ENCODE results near the gene PRICKLE4. TPM values are rescaled to one million over a fixed set of nuclear protein-coding genes. Genes with fewer than 3 reads are reported as not detected.

The PRICKLE4 gene
- total and polyA plus RNA-seq, 2 of the 4 experiments (the other 2 are of a cell fraction) = 0.72 TPM; not detected in 1

DNA sequence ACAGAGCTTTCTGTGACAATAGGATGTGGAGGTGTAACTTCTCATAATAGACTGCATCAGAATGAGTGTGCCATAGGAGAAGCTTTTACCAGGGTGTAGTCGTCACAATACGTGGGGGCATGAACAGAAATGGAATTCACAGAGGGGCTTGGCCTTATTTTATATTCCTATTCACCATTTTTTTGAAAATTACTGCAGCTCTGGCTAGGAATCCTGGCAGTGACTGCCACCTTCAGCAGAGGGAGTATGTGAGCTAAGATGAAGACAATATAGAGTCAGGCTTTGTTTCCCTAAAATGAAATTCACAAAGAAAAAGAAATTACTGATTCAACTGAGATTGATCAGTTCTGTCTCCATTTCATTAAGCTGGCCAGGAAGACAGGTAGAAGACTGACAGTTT, 20.8 kb downstream of the PRICKLE4 start:
- H3K27ac ChIP-seq (ENCODE audit: insufficient read depth, low read length) = no peak overlapping the region
- no peaks in the 10 kb centered on the region for H3K27me3 ChIP-seq (ENCODE audit: control insufficient read depth, insufficient read depth, low read length)
- BruUV-seq (replicated peaks) = no TSS peak
- H4K5ac ChIP-seq (ENCODE audit: low read depth, low read length) = no peak overlapping the region
- no peak overlapping the region for H2BK120ac ChIP-seq (ENCODE audit: low read depth, low read length)
- CTCF ChIA-PET = interaction anchor here (0.6 to 1.2 kb wide), 13 partner anchors 8 to 243 kb away, joined by 3 to 5 read pairs (median 3); partner anchors contain the start of genes BYSL and TOMM6
- no CpG with 5 or more reads among the region's 2 CpGs for WGBS, 2 experiments (ENCODE audit: extremely low coverage in 2 of 2, insufficient read length in 1 of 2)
- peaks cover 0 to 13% of the 10 kb centered on the region in 2 experiments; a peak in 1 of 4 replicates for H3K79me1 ChIP-seq (ENCODE audit: low read depth in 1 of 2, low read length in 2 of 2)
- intact Hi-C loops (cut with micrococcal nuclease) (loop anchor here (1.0 to 5.0 kb wide), 2 partner anchors 136 to 243 kb away; no protein-coding TSS in a partner anchor), in situ Hi-C loops (cut with MboI; ENCODE audit: low sequenced_read_pairs) (no loop called here), dilution Hi-C loops (cut with HindIII; ENCODE audit: low sequenced_read_pairs, unreplicated experiment) (no loop called here)
- no peak overlapping the region for H2AK5ac ChIP-seq (ENCODE audit: low read depth, low read length)
- no peak overlapping the region for H2AFZ ChIP-seq (replicated peaks; ENCODE audit: low read length, poor library complexity)
- H4K91ac ChIP-seq (ENCODE audit: insufficient read depth, low read depth, low read length) = no peak overlapping the region
- peak; percentile 38 for DNase-seq
- no peak overlapping the region for H2BK5ac ChIP-seq (ENCODE audit: low read depth, low read length, poor library complexity, severe bottlenecking)
- H2BK20ac ChIP-seq (ENCODE audit: low read depth, low read length) = no peak overlapping the region
- no peak overlapping the region for H3K4me3 ChIP-seq (ENCODE audit: insufficient read depth, low read depth, low read length)
- H3K18ac ChIP-seq (ENCODE audit: low read depth, low read length) = no peak overlapping the region
- H3K36me3 ChIP-seq (ENCODE audit: control insufficient read depth, insufficient read depth, low read length) = peaks cover 22% of the 10 kb centered on the region
- H3K9me1 ChIP-seq (ENCODE audit: insufficient read depth, low read length) = no peaks in the 10 kb centered on the region
- TF ChIP-seq, protein P1, sequence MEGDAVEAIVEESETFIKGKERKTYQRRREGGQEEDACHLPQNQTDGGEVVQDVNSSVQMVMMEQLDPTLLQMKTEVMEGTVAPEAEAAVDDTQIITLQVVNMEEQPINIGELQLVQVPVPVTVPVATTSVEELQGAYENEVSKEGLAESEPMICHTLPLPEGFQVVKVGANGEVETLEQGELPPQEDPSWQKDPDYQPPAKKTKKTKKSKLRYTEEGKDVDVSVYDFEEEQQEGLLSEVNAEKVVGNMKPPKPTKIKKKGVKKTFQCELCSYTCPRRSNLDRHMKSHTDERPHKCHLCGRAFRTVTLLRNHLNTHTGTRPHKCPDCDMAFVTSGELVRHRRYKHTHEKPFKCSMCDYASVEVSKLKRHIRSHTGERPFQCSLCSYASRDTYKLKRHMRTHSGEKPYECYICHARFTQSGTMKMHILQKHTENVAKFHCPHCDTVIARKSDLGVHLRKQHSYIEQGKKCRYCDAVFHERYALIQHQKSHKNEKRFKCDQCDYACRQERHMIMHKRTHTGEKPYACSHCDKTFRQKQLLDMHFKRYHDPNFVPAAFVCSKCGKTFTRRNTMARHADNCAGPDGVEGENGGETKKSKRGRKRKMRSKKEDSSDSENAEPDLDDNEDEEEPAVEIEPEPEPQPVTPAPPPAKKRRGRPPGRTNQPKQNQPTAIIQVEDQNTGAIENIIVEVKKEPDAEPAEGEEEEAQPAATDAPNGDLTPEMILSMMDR (conservative IDR thresholded peaks at IDR 0.05; ENCODE audit: low read depth, low read length) = peak; percentile 68
- TF ChIP-seq RAD21 (IDR thresholded peaks at IDR 0.05; ENCODE audit: low read length) (peak; percentile 71), POLR2A (IDR thresholded peaks at IDR 0.05; ENCODE audit: low read depth, low read length) (no peak), FOS (IDR thresholded peaks at IDR 0.05; ENCODE audit: low read depth, low read length) (no peak), SMC3 (IDR thresholded peaks at IDR 0.05; ENCODE audit: low read depth, low read length) (peak; percentile 64)
- no peak overlapping the region for H3K9ac ChIP-seq (ENCODE audit: low read depth, low read length)
- ATAC-seq (ENCODE audit: low read depth) = peak; percentile 70
- POLR2A ChIA-PET (ENCODE audit: unreplicated experiment) = no interaction called here
- no peak overlapping the region for H3K4ac ChIP-seq (ENCODE audit: low read depth, low read length)
- H2BK15ac ChIP-seq (ENCODE audit: low read depth, low read length) = no peak overlapping the region
- H3K23ac ChIP-seq (ENCODE audit: low read depth, low read length) = no peak overlapping the region
- H3K14ac ChIP-seq (replicated peaks; ENCODE audit: low read depth, low read length) = no peak overlapping the region
- H4K20me1 ChIP-seq (ENCODE audit: insufficient read depth, low read length) = no peaks in the 10 kb centered on the region
- no peaks in the 10 kb centered on the region for H3K9me3 ChIP-seq (ENCODE audit: control insufficient read depth, insufficient read depth, low read length)
- H3K4me2 ChIP-seq (ENCODE audit: low read depth, low read length) = no peak overlapping the region
- H3K4me1 ChIP-seq (ENCODE audit: control insufficient read depth, insufficient read depth, low read length) = no peaks in the 10 kb centered on the region; the same call in 1 of the 2 replicates
- no peak overlapping the region for H3K56ac ChIP-seq (ENCODE audit: extremely low read depth, insufficient read depth, low read length)
- no peak overlapping the region for H4K8ac ChIP-seq (ENCODE audit: low read depth in 2 of 2, low read length in 2 of 2)
- H2AK9ac ChIP-seq (replicated peaks; ENCODE audit: low read depth, low read length, poor library complexity) = no peak overlapping the region
